DND-41 (cell line): Measurements from ENCODE around the gene NCR1.

Experiments used
- CTCF ChIP-seq: IDR thresholded peaks from 2 replicates; pipeline ENCODE4 v1.5.1; 2012; ENCODE audit warnings: borderline replicate concordance, low read length, moderate library complexity, mild to moderate bottlenecking; ENCODE audit not compliant: poor library complexity, severe bottlenecking; ENCODE audit errors: extremely low read depth
- EZH2 ChIP-seq: IDR thresholded peaks from 3 replicates; pipeline ENCODE4 v1.6.1; 2012; ENCODE audit warnings: borderline replicate concordance, low read depth, mild to moderate bottlenecking, moderate library complexity, low read length, inconsistent platforms; ENCODE audit not compliant: severe bottlenecking

GRCh38 chr19:54947381-54947780, 41.4 kb downstream of the NCR1 start, which contains the start of gene NLRP7:
- TF ChIP-seq CTCF = no peak
- TF ChIP-seq EZH2 = no peak
